Colonic mucosa (tissue), 4 donors: ENCODE measurements around the gene UCHL1. TPM values are rescaled to one million over a fixed set of nuclear protein-coding genes. Genes with fewer than 3 reads are reported as not detected.

Experiments
- DNase-seq: peaks from one replicate; pipeline ENCODE4 v3.0.0-alpha.2; 2020
- H3K27ac ChIP-seq: fragments of 200-600 bp; one replicate; pipeline ENCODE4 v1.8.0; 2021
- H3K27me3 ChIP-seq: fragments of 200-600 bp; one replicate; pipeline ENCODE4 v1.8.0; 2021
- H3K36me3 ChIP-seq: fragments of 200-600 bp; one replicate; pipeline ENCODE4 v1.8.0; 2021
- H3K4me1 ChIP-seq: fragments of 200-600 bp; one replicate; pipeline ENCODE4 v1.8.0; 2021; ENCODE audit warnings: mild to moderate bottlenecking
- H3K4me3 ChIP-seq: fragments of 200-600 bp; one replicate; pipeline ENCODE4 v1.8.0; 2021
- H3K9ac ChIP-seq, 2 donors: one replicate each; pipeline ENCODE4 v1.7.0; 2013; ENCODE audit warnings: control low read depth in 2 of 2, low read depth in 2 of 2, low read length in 2 of 2
- H3K9me3 ChIP-seq: fragments of 200-600 bp; one replicate; pipeline ENCODE4 v1.8.0; 2021
- intact Hi-C: fragments of 100-400 bp; cut with DNase I; formaldehyde crosslinking; loops from one replicate; pipeline ENCODE4 v1.14.1; 2022
- total RNA-seq, 2 donors: library from RNA; stranded (reverse); fragmentation: NEBNext Ultra II Directional in 1 of 2; extraction: Animal tissue kit (Norgen Biotek cat#: 25700) in 1 of 2; gene quantifications; one replicate each; pipeline ENCODE4 v1.2.1, GENCODE V29; 2021
- TF ChIP-seq, protein P1 (sequence below): fragments of 200-600 bp; IDR thresholded peaks from one replicate; pipeline ENCODE4 v1.8.0; 2022; ENCODE audit warnings: antibody characterized with exemption, mild to moderate bottlenecking
- donor health status: healthy.
- donor health status: DM: no; HTN: no; CAD: no.
- donor health status: DM: no; HTN: no; CAD: no.

The UCHL1 gene
- total RNA-seq, 2 donors from 2014 or later: 3.4 to 13.2 TPM

DNA sequence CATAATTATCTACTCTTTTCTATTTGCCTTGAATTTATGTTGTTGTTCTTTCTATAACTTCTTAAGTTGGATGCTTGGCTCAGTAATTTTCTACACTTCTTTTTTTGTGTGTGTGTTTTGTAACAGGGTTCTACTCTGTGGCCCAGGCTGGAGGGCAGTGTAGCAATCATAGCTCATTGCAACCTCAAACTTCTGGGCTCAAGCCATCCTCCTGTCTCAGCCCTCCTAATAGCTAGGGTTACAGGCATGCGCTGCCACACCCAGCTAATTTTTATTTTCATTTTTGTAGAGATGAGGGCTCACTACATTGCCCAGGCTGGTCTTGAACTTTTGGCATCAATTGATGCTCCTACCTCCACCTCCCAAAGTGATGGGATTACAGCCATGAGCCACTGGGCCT, 20.7 kb upstream of the UCHL1 start:
- TF ChIP-seq, protein P1, sequence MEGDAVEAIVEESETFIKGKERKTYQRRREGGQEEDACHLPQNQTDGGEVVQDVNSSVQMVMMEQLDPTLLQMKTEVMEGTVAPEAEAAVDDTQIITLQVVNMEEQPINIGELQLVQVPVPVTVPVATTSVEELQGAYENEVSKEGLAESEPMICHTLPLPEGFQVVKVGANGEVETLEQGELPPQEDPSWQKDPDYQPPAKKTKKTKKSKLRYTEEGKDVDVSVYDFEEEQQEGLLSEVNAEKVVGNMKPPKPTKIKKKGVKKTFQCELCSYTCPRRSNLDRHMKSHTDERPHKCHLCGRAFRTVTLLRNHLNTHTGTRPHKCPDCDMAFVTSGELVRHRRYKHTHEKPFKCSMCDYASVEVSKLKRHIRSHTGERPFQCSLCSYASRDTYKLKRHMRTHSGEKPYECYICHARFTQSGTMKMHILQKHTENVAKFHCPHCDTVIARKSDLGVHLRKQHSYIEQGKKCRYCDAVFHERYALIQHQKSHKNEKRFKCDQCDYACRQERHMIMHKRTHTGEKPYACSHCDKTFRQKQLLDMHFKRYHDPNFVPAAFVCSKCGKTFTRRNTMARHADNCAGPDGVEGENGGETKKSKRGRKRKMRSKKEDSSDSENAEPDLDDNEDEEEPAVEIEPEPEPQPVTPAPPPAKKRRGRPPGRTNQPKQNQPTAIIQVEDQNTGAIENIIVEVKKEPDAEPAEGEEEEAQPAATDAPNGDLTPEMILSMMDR: no peak
- Histone ChIP-seq H3K27me3 (no peaks in the 10 kb centered on the region), H3K9me3 (no peaks in the 10 kb centered on the region), H3K9ac (no peak overlapping the region), H3K4me1 (no peaks in the 10 kb centered on the region), H3K4me3 (no peak overlapping the region), H3K36me3 (no peaks in the 10 kb centered on the region), H3K27ac (no peak overlapping the region)
- intact Hi-C loops: no loop called here
- no peak for DNase-seq

DNA sequence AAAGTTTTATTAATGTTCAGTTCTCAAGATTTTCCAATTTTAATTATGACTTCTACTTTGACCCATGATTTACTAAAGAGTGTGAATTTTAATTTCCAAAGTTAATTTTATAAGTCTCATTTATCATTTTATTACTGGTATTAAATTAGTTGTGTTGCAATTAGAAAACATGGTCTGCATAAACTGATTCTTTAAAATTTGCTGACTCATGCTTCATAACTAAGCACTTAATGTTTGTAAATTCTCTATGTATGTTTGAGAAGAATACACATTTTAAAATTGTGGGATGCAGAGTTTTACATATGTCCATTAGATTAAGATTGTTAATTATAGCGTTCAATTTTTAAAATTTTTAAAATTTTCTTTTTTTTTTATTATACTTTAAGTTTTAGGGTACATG, 20.2 kb upstream of the UCHL1 start:
- TF ChIP-seq, protein P1: no peak
- no peak for DNase-seq
- Histone ChIP-seq H3K27me3 (no peaks in the 10 kb centered on the region), H3K4me3 (no peak overlapping the region), H3K36me3 (no peaks in the 10 kb centered on the region), H3K9me3 (no peaks in the 10 kb centered on the region), H3K27ac (no peak overlapping the region), H3K9ac (no peak overlapping the region), H3K4me1 (no peaks in the 10 kb centered on the region)
- intact Hi-C loops: no loop called here

DNA sequence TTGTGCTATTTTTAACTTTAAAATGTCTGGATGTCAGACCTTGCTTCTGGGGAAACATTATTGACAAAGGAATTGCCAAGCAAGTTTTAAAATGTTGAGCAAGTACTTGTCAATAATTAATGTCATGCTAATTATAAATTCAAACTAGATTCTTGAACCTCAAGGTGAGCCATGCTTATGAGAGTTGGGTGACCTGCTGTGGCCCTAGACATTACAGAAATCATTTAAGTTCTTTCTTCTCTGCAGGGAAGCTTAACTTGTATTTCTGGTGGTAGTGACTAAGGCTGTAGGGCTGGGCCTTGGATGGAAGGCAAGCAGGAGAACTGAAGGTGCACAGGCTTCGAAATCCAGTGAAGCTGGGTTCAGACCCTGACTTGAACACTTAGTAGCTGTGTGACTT, 14.8 kb upstream of the UCHL1 start:
- no peak overlapping the region for H3K27ac ChIP-seq
- H3K9me3 ChIP-seq: no peaks in the 10 kb centered on the region
- no peak overlapping the region for H3K9ac ChIP-seq
- no peak for DNase-seq
- intact Hi-C loops: no loop called here
- H3K4me3 ChIP-seq: no peak overlapping the region
- no peaks in the 10 kb centered on the region for H3K36me3 ChIP-seq
- H3K4me1 ChIP-seq: no peaks in the 10 kb centered on the region
- TF ChIP-seq, protein P1: no peak
- no peaks in the 10 kb centered on the region for H3K27me3 ChIP-seq

DNA sequence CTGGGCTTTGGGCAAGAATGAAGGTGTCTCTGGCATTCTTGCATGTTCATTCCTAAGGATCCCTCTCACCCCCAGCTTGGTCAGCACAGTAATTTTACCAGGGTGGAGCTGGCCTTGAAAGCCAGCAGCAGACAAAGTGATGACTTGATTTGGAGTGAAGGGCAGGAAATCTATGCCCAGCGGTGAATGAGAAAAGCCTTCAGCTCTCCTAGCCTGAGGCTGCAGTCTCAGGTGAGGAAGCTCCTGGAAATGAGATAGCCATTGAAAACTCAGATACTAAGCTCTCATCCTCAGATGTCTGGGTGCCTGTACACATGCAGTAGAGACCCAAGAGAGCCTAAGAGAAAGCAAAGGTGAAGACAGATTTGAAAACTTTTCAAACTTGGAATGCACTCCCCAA, 10.7 kb upstream of the UCHL1 start:
- Histone ChIP-seq H3K9ac (no peak overlapping the region), H3K27ac (no peak overlapping the region), H3K27me3 (no peaks in the 10 kb centered on the region), H3K4me3 (no peak overlapping the region), H3K9me3 (no peaks in the 10 kb centered on the region), H3K36me3 (no peaks in the 10 kb centered on the region), H3K4me1 (no peaks in the 10 kb centered on the region)
- TF ChIP-seq, protein P1: no peak
- no peak for DNase-seq
- intact Hi-C loops: no loop called here

DNA sequence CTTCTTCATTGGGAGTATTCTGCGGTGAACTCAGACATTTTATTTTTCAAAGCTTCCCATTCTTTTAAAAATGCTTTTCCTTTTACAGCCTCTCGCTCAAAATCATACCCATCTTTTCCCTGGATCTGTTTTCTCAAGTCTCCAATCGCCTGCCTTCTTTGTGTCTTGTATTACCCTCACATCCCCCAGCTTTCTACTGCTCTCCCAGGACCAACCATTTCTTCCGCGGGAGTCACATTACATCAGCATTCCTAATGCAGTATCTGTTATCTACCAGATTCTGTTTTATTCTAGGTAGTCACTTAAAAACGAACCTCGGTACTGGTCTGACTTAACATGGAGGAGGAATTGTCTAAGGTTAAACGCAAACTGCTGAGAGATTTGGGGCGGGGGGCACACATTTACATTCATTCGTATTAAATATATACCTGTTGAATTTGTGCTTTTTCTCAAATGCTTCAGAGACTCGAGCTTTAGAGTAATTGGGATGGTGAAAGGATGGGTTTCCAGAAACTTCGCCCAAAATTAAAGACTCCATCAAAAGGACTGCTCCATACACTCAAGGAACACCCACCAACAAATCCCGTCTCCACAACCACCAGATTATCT, 493 bp upstream of the UCHL1 start:
- Histone ChIP-seq H3K9ac (no peak overlapping the region), H3K9me3 (no peaks in the 10 kb centered on the region), H3K4me1 (peaks cover 12% of the 10 kb centered on the region), H3K27ac (no peak overlapping the region), H3K27me3 (peaks cover 21% of the 10 kb centered on the region), H3K4me3 (no peak overlapping the region), H3K36me3 (no peaks in the 10 kb centered on the region)
- no peak for DNase-seq
- intact Hi-C loops: no loop called here
- TF ChIP-seq, protein P1: no peak
